HUES64 (cell line): ENCODE results near the gene OSTC.

Source experiments
- H3K27ac ChIP-seq: 2 replicates; pipeline ENCODE4 v1.7.0; 2013; ENCODE audit warnings: low read depth, low read length, inconsistent platforms
- H3K27me3 ChIP-seq: 2 replicates; pipeline ENCODE4 v1.6.1; 2013; ENCODE audit warnings: mild to moderate bottlenecking, low read length; ENCODE audit not compliant: insufficient read depth
- H3K36me3 ChIP-seq: 2 replicates; pipeline ENCODE4 v1.6.1; 2013; ENCODE audit warnings: mild to moderate bottlenecking, low read length; ENCODE audit not compliant: insufficient read depth
- H3K4me1 ChIP-seq: 2 replicates; pipeline ENCODE4 v1.6.1; 2013; ENCODE audit warnings: mild to moderate bottlenecking, low read length, moderate library complexity; ENCODE audit not compliant: insufficient read depth
- H3K4me3 ChIP-seq: 2 replicates; pipeline ENCODE4 v1.5.1; 2013; ENCODE audit warnings: mild to moderate bottlenecking, low read length, moderate library complexity
- H3K9ac ChIP-seq: 2 replicates; pipeline ENCODE4 v1.6.1; 2013; ENCODE audit warnings: mild to moderate bottlenecking, low read depth, low read length
- H3K9me3 ChIP-seq: 2 replicates; pipeline ENCODE4 v1.6.1; 2013; ENCODE audit warnings: low read depth, low read length; ENCODE audit not compliant: insufficient read depth
- WGBS: fragments of 150-250, 120-280 bp; methylation state at CpG from one replicate; pipeline ENCODE4 v1.1.7; 2013; ENCODE audit warnings: missing lambda C conversion rate; 5-methylcytosine and 5-hydroxymethylcytosine counted together

The OSTC gene

DNA sequence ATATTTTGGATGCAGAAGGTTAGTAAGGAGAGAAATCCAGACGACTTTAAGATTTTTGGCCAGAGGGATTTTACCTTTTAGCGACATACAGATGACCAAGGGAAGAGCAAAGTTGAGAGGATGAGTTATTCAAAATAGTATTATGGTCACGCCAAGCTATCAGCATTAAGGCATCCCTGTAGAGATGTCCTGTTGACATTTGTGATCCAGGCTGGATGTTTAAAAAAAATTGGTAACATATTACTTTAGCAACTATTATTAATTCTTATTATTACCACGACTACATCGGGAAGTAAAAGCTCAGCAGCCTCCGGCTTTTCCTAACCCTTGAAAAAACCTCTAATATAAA lies 562 bp upstream of the OSTC start:
- Histone ChIP-seq H3K36me3 (no peaks in the 10 kb centered on the region), H3K27ac (no peak overlapping the region), H3K9ac (peak overlapping the region; percentile 97; the same call in 1 of the 2 replicates), H3K27me3 (no peaks in the 10 kb centered on the region), H3K4me3 (peak overlapping the region; percentile 96), H3K4me1 (peaks cover 8% of the 10 kb centered on the region; the same call in 1 of the 2 replicates), H3K9me3 (no peaks in the 10 kb centered on the region)
- 4% methylated on average over 6 of the region's 6 CpGs for WGBS

GRCh38 chr4:108651014-108651791 lies 804 bp downstream of the OSTC start:
- 11% methylated on average over 6 of the region's 9 CpGs for WGBS
- peak overlapping the region; percentile 96 for H3K4me3 ChIP-seq
- peak overlapping the region; percentile 97 for H3K9ac ChIP-seq
- peak overlapping the region; percentile 65 for H3K27ac ChIP-seq
- no peaks in the 10 kb centered on the region for H3K9me3 ChIP-seq
- peaks cover 10% of the 10 kb centered on the region for H3K36me3 ChIP-seq
- peaks cover 8% of the 10 kb centered on the region; the same call in 1 of the 2 replicates for H3K4me1 ChIP-seq
- no peaks in the 10 kb centered on the region for H3K27me3 ChIP-seq

DNA sequence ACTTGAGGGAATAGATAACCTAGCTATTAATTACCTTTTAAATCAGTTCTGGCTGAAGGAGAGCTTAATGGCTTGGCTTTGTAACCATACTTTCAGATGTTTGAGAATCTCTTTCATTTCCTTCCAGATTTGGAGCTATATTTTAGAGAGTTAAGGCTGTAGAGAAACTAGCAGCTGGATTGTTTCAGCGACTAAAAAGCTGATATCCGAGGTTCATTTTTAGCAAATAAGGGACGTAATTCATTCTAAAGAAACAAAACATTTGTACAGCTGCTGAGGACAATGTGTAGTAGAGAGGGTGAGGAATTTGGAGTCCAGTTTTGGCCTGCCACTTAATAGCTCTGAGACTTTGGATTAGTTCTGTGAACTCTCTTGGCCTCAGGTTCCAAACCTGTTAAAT lies 12.2 kb downstream of the OSTC start:
- no peak overlapping the region for H3K4me3 ChIP-seq
- peaks cover 90% of the 10 kb centered on the region for H3K36me3 ChIP-seq
- H3K27me3 ChIP-seq, result no peaks in the 10 kb centered on the region
- no peak overlapping the region for H3K9ac ChIP-seq
- WGBS, result 98% methylated on average over 3 of the region's 3 CpGs
- no peak overlapping the region for H3K27ac ChIP-seq
- H3K4me1 ChIP-seq, result no peaks in the 10 kb centered on the region
- no peaks in the 10 kb centered on the region for H3K9me3 ChIP-seq

- Histone ChIP-seq H3K36me3 (peaks cover 12% of the 10 kb centered on the region), H3K4me1 (no peaks in the 10 kb centered on the region), H3K9me3 (no peaks in the 10 kb centered on the region), H3K4me3 (no peak overlapping the region), H3K9ac (no peak overlapping the region), H3K27me3 (no peaks in the 10 kb centered on the region), H3K27ac (no peak overlapping the region)
- WGBS, result no CpG with 5 or more reads among the region's 4 CpGs
Measured at GRCh38 chr4:108674356-108674977, 24.1 kb downstream of the OSTC start.

DNA sequence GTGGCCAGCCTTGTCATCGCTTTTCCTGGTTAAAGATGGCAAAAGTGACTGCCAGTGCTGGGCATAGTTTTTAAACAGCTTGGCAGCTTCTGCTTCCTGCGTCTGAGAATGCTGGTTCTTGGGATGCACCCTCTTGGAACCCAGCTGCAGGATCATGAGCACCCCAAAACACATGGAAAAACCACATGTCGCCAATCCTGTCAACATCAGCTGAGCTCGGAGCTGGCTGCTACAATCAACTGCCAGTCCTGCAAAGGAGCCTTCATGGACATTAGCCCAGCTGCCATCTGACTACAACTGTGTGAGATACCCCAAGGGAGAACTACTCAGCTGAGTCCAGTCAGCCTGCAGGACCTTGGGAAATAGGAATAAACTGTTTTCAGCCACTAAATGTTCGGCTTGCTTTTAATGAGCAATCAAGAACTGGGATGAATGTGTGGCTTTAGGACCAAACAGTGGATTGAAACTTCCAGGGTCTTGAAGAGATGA lies 31.0 kb downstream of the OSTC start:
- WGBS, result 94% methylated on average over 5 of the region's 5 CpGs

GRCh38 chr4:108683479-108683878 lies 33.1 kb downstream of the OSTC start:
- Histone ChIP-seq H3K27ac (no peak overlapping the region), H3K4me1 (no peaks in the 10 kb centered on the region), H3K9ac (no peak overlapping the region), H3K4me3 (no peak overlapping the region), H3K9me3 (no peaks in the 10 kb centered on the region), H3K27me3 (no peaks in the 10 kb centered on the region), H3K36me3 (no peaks in the 10 kb centered on the region)
- WGBS, result 62% methylated on average over 3 of the region's 5 CpGs

More for the DNA sequence above, 31.0 kb downstream of the OSTC start:
- Histone ChIP-seq H3K27me3 (no peaks in the 10 kb centered on the region), H3K9me3 (no peaks in the 10 kb centered on the region), H3K27ac (no peak overlapping the region), H3K4me3 (no peak overlapping the region), H3K9ac (no peak overlapping the region), H3K36me3 (no peaks in the 10 kb centered on the region), H3K4me1 (no peaks in the 10 kb centered on the region)

GRCh38 chr4:108685036-108685686 lies 34.8 kb downstream of the OSTC start:
- Histone ChIP-seq H3K9ac (no peak overlapping the region), H3K36me3 (no peaks in the 10 kb centered on the region), H3K4me3 (no peak overlapping the region), H3K4me1 (no peaks in the 10 kb centered on the region), H3K27ac (no peak overlapping the region), H3K27me3 (no peaks in the 10 kb centered on the region), H3K9me3 (no peaks in the 10 kb centered on the region)
- 91% methylated on average over 4 of the region's 4 CpGs for WGBS

GRCh38 chr4:108690738-108691137 lies 40.3 kb downstream of the OSTC start:
- no peak overlapping the region for H3K4me3 ChIP-seq
- no peak overlapping the region for H3K9ac ChIP-seq
- H3K36me3 ChIP-seq, result no peaks in the 10 kb centered on the region
- WGBS, result 86% methylated on average over 1 of the region's 1 CpG
- H3K27ac ChIP-seq, result no peak overlapping the region
- no peaks in the 10 kb centered on the region for H3K27me3 ChIP-seq
- no peaks in the 10 kb centered on the region for H3K9me3 ChIP-seq
- peaks cover 1% of the 10 kb centered on the region; the same call in 1 of the 2 replicates for H3K4me1 ChIP-seq

DNA sequence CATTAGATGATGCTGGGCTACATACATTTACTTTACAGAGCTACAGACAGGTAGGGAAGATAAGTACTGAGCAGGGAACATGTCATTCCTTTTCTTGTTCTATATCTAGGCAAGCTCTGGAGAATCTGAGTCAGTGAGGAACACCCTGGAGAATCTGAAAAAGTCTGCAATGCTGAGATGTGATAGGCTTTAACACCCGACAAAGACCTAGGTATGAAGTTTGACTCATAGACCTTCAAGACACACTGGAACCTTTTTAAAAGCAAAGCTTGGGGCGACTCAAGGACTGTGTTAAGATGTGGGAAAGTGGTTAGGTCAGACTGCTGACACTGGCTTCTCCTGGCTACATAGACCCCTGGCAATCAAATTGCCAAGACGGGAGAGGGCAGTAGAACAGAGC lies 42.8 kb downstream of the OSTC start:
- 92% methylated on average over 3 of the region's 3 CpGs for WGBS
- no peak overlapping the region for H3K27ac ChIP-seq
- H3K4me1 ChIP-seq, result peaks cover 7% of the 10 kb centered on the region; the same call in 1 of the 2 replicates
- no peak overlapping the region for H3K9ac ChIP-seq
- no peaks in the 10 kb centered on the region for H3K36me3 ChIP-seq
- H3K27me3 ChIP-seq, result no peaks in the 10 kb centered on the region
- H3K4me3 ChIP-seq, result no peak overlapping the region
- H3K9me3 ChIP-seq, result no peaks in the 10 kb centered on the region

- WGBS, result 94% methylated on average over 3 of the region's 3 CpGs
- H3K4me1 ChIP-seq, result peaks cover 7% of the 10 kb centered on the region; the same call in 1 of the 2 replicates
- no peaks in the 10 kb centered on the region for H3K9me3 ChIP-seq
- H3K27ac ChIP-seq, result no peak overlapping the region
- no peak overlapping the region for H3K9ac ChIP-seq
- no peaks in the 10 kb centered on the region for H3K27me3 ChIP-seq
- H3K4me3 ChIP-seq, result no peak overlapping the region
- no peaks in the 10 kb centered on the region for H3K36me3 ChIP-seq
Measured at GRCh38 chr4:108693819-108694218, 43.4 kb downstream of the OSTC start.

DNA sequence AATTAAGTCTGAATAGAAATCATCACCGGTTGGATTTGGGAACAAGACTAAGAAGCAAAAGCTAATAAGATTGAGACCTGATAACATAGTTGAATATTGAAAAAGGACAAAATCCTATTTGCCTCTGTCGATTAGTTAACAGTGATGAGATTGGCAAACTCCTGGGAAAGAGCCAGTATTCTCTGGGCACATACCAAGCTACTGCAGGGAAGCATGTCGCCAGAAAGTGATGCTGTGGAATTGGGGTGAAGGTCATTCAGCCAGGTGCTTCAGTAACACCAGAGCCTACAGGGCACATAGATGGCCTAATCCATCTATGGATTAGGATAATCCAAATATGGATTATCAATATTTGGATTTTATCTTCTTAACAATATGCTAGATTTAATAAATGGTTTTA lies 44.0 kb downstream of the OSTC start:
- Histone ChIP-seq H3K9me3 (no peaks in the 10 kb centered on the region), H3K9ac (no peak overlapping the region), H3K36me3 (no peaks in the 10 kb centered on the region), H3K27ac (no peak overlapping the region), H3K4me3 (no peak overlapping the region), H3K27me3 (no peaks in the 10 kb centered on the region), H3K4me1 (peaks cover 7% of the 10 kb centered on the region; the same call in 1 of the 2 replicates)
- 90% methylated on average over 3 of the region's 3 CpGs for WGBS
